HG03159 (cell line): ENCODE results near the gene ATG7.
A peak's percentile ranks its signal among the peaks of the same experiment; 100 is the strongest.
"Not testable (repeated sequence)": the region's sequence is repeated elsewhere in the genome, so short reads cannot be mapped to it uniquely, and the experiment has no call there.

ENCODE experiments used
- ATAC-seq: cut with Tn5 transposase; IDR thresholded peaks from one replicate; pipeline ENCODE4 v1.9.1; 2021; ENCODE audit warnings: mild to moderate bottlenecking, moderate library complexity; ENCODE audit not compliant: unreplicated experiment

ATG7 gene

GRCh38 chr3:11581237-11582190, 309.3 kb downstream of the ATG7 start:
- ATAC-seq, result no peak

GRCh38 chr3:11582191-11582968, 310.2 kb downstream of the ATG7 start:
- ATAC-seq, result no peak

GRCh38 chr3:11583235-11583634, 311.0 kb downstream of the ATG7 start:
- no peak for ATAC-seq

- ATAC-seq, result no peak
Measured at GRCh38 chr3:11583638-11584046, 311.4 kb downstream of the ATG7 start.

GRCh38 chr3:11584570-11584969, 312.4 kb downstream of the ATG7 start:
- no peak for ATAC-seq

- no peak for ATAC-seq
Measured at GRCh38 chr3:11587766-11588165, 315.6 kb downstream of the ATG7 start.

- no peak for ATAC-seq
Measured at GRCh38 chr3:11588338-11588737, 316.1 kb downstream of the ATG7 start.

GRCh38 chr3:11588755-11589154, 316.6 kb downstream of the ATG7 start:
- no peak for ATAC-seq

- no peak for ATAC-seq
Measured at GRCh38 chr3:11589706-11590105, 317.5 kb downstream of the ATG7 start.

GRCh38 chr3:11591002-11591355, 318.8 kb downstream of the ATG7 start:
- ATAC-seq, result no peak

GRCh38 chr3:11591391-11592282, 319.4 kb downstream of the ATG7 start:
- no peak for ATAC-seq

- no peak for ATAC-seq
Measured at GRCh38 chr3:11592445-11593298, 320.5 kb downstream of the ATG7 start.

GRCh38 chr3:11593318-11594034, 321.3 kb downstream of the ATG7 start:
- ATAC-seq, result no peak

GRCh38 chr3:11595024-11595423, 322.8 kb downstream of the ATG7 start:
- ATAC-seq, result not testable (repeated sequence)

GRCh38 chr3:11596387-11596786, 324.2 kb downstream of the ATG7 start:
- ATAC-seq, result no peak

- no peak for ATAC-seq
Measured at GRCh38 chr3:11600501-11601282, 328.5 kb downstream of the ATG7 start.

GRCh38 chr3:11601446-11602238, 329.4 kb downstream of the ATG7 start:
- ATAC-seq, result peak; percentile 95
